Renal cortical epithelial cell (primary cell): ENCODE results near the gene NPHP4. TPM values are rescaled to one million over a fixed set of nuclear protein-coding genes. Genes with fewer than 3 reads are reported as not detected.
"Not testable (repeated sequence)": the region's sequence is repeated elsewhere in the genome, so short reads cannot be mapped to it uniquely, and the experiment has no call there.

Experiments
- DNase-seq: peaks from one replicate; pipeline ENCODE4 v3.0.0-alpha.2; 2011; ENCODE audit warnings: low read depth
- total RNA-seq: library from RNA; depleted of rRNA; stranded (reverse); fragments of >200 nt; gene quantifications from 2 replicates; pipeline ENCODE4 v1.2.3, GENCODE V29; 2014

NPHP4 gene
- total RNA-seq, 1 donor from 2014 or later, result 14.3 TPM

DNA sequence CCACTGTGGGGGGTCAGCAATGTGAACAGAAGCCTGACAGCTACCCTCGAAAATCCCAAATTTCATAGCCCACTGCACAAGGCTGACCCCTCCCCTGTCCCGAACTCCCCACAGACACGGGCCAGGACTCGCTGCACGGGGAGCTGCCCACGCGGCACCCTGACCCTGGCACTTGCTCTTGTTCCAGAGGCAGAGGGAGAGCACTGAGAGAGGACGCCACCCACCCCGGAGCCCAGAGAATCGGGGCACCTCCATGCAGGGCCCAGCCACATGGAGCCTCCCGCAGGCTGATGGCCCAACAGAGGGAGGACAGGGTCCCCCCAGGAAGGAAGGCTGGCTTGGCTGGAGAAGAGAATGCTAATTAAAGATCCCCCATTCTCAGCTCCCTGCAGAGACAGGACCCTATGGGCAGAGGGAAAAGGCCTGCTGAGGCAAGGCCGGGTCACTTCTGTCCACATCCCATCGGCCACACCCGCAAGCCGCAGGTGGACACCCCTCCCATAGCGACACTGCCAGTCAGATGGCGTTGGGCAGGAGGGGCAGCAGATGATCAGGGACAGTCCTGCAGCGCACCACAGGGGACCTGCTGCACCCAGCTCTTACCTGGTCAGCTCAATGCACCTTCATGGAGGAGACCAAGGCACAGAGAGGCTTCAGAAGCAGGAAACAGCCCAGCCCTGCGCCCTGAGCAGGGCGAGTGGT, 136.9 kb downstream of the NPHP4 start:
- DNase-seq, result no peak

DNA sequence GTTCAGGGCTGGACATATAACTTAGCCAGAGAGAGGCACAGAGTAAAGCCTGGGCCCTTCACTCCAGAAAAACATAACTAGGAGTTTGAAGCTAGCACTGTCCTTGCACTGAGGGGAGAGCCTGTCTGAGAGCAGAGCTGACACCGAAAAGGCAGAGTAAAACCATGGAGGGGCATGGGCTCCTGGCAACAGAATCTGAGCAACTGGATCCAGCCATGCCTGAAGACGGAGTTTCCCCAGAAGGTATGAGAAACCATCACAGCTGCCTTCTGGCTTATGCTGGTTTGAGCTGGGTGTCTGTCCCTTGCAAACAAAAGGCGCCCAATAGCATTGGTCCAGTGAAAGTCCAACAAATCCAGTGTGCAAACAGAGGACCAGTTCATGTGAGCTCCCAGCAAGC, 137.5 kb downstream of the NPHP4 start:
- DNase-seq, result no peak

DNA sequence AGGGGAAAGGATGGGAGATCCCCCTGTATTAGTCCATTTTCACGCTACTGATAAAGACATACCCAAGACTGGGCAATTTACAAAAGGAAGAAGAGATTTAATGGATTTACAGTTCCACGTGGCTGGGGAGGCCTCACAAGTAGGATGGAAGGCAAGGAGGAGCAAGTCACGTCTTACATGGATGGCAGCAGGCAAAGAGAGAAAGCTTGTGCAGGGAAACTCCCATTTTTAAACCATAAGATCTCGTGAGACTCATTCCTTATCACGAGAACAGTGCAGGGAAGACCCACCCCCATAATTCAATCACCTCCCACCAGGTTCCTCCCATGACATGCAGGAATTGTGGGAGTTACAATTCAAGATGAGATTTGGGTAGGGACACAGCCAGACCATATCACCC, 138.4 kb downstream of the NPHP4 start:
- not testable (repeated sequence) for DNase-seq

DNA sequence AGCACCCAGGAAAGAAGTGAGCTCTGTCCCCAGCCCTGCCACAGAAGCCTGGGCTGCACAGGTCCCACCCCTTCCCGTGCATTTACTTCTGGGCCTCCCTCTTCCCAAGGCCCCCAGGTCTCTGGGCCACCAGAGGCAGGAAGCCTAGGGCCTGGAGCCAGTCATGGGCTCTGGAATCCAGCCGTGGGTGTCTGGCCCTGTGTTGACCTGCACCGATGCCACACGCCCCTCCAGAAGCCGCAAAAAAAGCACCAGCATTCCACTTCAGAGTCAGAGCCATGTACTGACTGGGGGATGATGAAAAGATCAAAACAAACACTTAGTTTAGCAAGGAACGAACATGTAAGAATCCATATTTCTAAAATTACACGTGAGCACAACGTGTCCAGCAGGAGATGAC, 141.7 kb downstream of the NPHP4 start:
- DNase-seq, result no peak

DNA sequence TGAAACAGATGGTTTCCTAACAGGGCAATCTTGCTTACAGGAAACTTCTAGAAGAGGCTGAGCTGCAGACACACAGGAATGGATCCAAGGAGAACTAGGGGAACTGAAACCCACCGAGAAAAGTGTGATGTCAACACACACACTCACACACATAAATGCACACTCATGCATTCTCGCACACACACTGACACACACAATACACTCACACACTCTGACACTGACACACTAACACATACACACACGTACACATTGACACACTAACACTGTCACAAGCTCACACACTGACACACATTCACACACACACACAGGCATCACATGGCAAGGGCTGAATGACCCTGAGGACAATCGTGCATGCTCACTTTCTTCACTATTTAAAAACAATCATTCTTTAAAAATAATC, 142.7 kb downstream of the NPHP4 start:
- no peak for DNase-seq

DNA sequence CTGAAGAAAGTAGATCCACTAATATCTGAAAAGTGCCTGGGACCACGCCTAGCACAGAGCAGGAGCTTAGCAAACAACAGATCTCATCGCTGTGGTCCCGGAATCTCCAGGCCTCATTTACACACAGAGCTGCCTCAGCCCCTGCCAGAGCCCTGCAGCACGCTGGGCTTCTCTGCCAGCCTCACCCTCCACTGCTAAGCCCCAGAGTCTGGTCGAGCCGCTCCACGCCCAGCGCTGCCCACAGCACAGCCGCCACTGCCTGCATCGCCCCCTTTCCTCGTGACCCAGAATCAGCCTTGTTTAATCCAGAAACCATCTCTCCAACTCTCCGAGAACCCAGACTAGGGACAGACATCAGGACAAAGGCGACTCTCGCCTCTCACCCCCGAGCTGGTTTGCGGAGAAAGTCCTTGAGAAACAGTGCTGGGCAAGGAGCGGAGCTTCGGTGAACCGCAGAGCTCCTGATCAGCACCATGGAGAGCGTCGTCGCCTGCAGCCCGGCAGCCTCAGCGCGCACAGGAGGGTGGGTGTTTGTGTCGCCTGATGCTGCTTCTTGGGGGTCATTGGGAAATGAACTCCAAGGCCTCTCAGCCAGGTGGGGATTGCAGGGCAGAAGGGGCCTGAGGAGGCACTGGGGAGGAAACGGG, 145.1 kb downstream of the NPHP4 start:
- DNase-seq, result peak; percentile 3

DNA sequence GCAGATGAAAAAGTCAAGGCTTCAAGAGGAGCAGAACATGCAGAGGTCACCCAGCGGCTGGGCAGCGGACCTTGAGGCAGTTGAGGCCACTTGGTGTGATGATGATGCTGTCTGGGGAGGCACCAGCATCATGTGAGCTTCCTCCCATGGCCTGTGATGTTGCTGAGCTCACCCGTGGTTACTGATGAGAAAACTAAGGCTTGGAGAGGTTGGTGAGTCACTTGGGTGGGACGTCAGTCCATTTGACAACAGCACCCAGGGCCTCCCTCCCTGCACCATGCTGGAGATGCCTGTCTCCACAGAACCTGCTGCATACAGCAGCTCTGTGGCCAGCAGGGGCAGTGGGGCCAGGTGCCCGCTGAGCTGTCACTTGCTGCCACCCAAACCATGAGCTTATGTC, 146.8 kb downstream of the NPHP4 start:
- DNase-seq, result no peak

DNA sequence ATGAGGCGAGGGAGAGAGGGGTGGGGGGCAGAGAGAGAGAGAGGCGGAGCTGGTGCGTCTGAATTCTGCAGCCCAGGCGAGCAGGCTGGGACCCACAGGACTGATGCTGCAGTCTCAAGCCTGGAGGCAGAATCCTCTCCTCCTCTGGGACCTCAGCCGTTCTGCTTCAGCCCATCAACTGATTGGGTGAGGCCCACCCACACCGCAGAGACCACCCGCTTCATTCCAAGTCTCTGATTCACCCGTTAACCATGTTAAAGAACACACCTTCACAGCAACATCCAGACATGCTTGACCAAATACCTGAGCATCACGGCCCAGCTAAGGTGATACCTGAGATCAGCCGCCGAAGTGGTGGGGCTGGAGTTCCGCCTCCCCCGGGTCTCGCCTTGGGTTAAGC, 147.8 kb downstream of the NPHP4 start:
- DNase-seq, result no peak

DNA sequence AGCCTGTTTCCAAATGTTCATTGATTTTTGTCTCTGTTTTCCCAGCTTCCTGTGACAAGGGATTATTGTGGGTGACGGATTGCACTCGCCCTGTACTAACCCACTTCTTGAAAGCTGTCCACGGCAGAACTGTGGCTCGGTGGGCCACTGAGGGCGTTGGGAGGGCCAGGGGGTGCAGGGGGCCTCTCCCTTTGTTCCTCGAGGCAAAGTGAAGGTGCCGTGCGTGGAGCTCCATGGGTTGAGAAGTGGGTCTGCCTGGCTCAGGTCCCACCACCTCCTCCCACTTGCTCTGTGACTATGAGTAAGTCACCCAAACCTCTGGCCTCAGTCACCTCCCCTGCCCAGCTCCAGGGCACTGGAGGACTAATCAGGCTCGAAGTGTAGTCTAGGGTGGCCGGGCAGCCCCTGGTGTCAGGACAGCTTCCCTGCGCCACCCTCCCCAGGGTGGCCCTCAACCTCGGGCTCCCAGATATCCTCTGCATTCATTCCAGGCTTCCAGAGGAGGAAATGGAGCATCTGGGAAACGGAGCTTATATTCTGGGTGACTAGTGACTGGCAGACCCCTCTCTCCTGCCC, 148.6 kb downstream of the NPHP4 start:
- no peak for DNase-seq

DNA sequence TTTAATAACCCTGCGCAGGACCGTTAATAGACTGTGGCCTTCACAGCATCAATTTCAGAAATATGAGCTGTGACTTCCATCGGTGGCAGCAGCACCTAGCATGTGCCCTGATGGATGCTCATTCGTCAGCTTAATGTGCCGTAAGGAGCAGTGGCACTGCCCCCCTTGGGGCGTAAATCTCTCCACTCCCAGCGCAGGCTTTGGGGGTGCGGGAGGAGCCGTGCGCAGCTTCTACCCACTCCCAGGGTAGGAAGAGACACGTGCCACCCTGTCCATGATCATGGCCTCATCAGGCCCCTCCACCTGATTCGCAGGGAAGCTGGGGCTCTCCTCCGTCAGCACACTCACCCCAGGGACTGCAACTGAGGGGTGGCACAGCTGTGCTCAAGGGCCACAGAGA, 149.5 kb downstream of the NPHP4 start:
- DNase-seq, result no peak

DNA sequence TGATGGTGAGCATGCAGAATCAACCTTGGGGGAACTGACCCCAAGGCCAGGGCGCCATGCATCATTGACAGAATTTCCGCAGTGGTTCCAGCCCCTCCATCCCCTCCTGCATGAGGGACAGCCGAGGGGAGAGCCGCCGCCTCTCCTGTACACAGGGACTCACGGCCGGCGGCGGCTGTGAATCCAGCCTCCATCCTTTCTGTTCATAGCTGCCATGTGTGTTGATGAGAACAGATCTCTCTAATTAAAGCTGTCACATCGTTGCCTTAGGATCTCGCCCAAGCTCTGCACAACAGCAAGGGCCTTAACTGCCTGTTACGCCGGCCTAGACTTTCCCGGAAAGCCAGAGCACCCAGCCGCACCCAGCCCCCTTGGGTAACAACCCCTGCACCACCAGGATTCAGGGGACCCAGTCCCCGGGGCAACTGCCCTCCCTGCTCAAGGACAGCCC, 151.6 kb downstream of the NPHP4 start:
- no peak for DNase-seq

DNA sequence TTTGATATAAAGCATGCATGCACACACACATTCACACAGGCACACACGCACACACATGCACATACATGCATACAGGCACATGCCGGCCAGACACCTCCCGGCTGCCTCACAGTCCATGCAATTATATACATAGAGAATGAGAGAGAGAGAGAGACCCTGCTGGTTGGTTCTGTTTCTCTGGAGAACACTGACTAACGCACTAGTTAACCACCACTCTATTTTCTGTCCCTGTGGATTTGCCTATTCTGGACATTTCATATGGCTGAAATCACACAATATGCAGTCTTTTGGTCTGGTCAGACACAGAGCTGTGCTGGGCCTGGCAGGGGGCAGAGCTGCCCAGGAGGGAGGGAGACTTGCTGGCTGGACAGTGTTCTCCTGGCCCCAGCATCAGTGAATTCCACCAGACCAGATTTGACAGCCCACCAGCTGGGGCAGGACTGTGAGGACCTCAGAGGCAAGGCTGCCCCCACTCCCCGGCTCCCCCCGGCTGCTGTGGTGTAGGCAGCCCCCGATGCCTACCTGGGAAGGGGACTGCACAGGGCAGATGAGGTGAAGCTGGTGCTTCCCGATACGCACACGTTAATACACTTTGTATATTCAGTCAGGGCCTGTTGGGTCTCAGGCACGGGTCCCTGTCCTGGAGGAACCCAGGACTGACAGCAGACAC, 152.2 kb downstream of the NPHP4 start:
- DNase-seq, result no peak

DNA sequence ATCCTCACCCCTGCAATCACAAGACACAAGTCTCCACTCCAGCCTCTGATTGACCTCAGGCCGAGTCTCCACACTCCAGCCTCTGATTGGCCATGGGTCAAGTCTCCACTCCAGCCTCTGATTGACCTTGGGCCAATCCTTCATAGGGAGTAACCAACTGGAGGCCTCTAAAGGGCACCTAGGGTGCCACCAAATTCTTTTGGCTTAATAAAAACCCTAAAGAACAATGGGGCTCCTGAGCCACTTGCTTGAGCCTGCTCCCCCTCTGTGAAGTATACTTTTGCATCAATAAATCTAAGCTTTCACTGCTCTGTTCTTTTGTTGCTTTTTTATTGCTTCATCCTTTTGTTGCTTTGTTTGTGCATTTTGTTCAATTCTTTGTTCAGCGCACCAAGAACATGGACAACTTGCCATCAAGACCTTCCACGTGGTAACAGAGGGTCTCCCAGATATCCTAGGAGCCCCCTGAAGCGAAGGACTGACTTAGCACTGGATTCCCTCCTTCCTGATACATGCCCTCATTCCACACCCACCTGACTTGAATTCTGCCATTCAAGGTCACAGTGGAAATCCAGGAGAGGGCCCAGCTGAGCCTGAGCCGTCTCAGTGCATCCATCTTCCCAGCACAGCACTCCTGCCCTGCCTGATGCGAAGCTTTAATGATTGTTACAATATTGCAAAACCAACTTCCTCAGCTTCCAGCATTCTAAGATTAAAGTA, 152.9 kb downstream of the NPHP4 start:
- no peak for DNase-seq

DNA sequence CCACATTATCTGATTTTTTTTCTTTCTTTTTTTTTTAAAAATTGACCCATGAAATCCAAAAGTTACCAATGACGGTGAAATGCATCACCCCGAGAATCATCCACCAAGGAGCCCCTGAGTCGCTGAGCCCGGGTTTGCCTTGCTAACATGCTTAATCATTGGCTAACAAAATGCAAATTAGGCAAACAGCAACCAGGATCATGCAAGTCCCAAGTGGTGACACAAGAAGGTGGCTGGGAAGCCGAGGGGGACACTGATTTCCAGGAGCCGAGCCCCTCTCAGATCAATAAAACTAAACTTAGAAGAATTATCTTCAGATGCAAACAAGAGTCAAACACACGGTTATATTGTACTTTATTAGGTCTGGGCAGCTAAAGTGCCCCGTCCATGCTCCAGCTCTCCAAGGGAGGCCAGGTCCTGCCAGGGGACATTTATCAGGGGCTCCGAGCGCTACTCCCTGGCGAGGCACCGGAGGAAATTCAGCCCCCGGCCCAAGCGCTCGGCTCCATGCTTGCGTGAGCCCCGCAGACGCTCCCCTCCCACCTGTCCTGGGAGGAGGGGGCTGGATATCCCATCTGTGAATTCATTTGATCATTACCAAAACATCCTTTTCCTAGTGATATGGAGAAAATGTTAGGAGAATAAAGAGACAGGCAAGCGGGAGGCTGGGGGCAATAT, 154.1 kb downstream of the NPHP4 start:
- no peak for DNase-seq

DNA sequence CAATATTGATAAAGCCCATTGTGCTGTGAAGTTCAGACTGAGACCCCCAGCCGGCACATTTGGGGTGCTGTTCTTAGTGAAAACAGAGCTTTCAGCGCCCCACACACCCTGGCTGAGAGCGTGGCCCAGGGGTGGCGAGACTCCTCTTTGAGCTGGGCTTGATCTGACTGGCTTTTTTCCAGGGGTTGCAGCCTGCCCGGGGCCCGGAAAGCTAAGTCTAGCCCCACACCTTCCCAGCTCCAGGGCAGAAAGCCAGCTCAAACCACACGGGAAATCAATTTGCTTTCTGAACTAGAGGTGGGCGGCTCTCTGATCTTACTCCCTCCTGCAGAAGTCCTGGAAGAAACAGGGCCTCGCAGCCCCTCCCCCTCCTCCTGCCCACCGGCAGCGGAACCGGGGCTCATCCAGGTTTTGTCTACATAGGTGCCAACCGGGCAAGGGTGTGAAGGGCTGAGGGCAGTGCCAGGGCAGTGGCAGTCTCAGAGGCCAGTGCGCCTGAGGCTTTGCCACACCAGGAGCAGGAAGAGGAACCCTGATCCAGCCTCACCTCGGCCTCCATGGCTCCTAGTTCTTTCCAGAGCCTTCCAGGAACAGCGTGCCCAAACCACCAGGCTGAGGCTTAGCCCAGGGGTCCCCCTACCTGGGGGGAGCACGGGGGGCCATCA, 155.3 kb downstream of the NPHP4 start:
- no peak for DNase-seq

DNA sequence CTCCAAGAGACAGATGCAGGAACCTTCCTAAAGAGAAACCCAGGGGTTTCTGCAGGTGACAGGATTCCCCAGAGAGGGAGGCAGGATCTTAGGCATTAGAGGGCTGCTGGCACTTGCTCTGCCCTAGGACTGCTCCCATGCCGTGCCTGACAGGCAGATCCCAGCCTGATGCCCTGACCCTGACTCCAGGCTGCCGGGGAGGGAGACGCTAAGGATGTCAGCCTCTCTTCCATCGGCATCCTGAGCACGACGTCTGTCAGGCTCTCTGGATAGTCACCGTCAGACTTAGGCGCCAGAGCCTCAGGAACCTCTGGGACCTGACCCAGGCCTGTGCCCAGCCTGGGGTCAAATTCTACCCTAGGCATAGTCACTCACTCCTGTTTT, 157.1 kb downstream of the NPHP4 start:
- no peak for DNase-seq

DNA sequence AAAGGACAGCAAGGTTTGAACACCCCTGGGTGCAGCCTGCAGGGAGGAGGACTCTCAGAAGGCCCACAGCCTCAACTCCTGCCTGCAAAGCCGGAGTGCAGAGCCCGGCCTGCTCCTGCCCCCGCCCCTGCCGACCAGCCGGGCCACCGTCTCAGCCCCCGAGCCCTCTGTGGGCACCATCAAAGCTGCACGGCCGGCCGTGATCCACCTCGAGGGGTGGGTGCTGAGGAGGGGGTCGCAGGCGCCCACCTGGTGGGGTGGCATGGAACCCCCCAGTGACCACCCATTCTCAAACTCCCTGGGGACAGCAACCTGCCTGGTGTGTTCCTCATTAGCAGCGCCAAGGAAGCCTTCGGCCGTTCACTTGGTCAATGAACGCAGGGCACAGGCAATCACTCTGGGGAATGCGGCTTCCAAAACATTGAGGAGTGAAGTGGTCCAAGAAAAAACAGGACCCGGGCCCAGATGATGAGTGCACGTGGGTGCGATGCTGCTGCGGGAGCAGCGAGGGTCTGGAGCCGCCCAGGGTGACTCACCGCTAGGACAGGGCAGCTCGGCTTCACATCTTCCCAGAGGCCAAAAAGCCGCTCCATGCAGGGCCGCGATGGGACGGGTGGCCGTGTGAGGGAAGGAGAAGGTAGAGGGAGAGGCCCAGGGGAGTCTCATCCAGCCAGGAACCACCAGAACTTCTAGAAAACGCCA, 157.6 kb downstream of the NPHP4 start:
- DNase-seq, result no peak

DNA sequence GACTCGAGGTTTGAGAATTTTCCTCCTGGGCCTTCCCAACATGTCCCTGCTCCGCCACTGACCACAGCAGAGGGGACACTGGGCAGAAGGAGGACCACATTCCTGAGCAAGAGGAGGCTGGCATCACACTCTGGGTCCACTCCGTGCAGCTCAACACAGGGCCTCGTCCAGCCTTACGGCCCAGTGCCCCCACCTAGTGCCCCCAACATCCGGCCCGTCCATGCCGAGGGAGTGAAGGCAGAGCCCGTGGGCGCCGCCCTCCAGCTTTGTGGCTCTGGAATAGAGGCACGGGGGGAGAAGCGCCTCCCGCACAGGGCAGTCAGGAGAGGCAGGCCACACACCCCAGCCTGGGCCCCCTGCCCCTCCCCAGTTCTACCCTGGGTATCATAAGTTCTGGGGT, 158.3 kb downstream of the NPHP4 start:
- no peak for DNase-seq

DNA sequence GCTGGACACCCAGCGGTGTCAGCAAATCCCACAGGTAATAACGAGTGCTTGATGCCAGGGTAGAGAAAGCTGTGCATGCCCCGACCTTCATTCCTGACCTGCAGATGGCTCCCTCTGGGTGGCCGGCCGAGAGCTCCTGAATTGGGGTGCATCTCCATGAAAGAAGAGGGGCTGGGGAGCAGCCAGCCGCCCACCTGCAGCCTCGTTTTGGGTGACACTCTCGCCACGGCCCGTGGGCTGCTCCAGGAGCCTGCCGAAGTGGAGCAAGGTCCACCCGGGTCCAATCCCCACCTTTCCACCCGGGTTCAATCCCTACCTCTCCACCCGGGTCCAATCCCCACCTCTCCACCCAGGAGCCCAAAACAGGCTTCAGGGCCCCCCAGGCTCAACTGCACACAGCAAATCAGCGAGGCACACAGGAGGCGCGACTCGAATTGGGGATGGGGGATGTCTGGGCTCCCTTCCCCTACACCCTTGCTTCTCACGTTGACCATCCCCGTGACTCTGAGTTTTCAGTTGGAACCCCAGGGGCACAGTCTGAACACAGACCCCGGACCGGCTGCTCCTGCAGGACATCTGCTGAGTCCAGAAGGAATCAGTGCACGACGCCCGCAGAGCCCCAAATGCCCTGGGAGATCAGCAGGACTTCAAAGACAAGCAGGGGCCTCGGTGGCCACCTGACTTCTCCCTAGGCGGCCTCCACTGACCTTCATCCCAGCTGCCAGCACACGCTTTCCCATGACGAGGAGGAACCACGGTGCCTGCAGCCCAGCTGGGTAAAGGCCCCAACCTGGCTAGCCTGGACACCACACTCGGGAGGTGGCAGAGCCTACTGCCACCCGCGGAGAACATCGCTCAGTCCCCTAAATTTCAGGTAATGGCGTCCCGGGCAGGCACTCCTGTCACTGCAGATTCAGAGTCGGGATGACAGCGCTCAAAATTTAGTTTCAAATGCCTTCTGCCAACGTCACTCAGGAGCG, 159.0 kb downstream of the NPHP4 start:
- DNase-seq, result no peak
